ENCODE results near the gene NEMP1.

Gene NEMP1

DNA sequence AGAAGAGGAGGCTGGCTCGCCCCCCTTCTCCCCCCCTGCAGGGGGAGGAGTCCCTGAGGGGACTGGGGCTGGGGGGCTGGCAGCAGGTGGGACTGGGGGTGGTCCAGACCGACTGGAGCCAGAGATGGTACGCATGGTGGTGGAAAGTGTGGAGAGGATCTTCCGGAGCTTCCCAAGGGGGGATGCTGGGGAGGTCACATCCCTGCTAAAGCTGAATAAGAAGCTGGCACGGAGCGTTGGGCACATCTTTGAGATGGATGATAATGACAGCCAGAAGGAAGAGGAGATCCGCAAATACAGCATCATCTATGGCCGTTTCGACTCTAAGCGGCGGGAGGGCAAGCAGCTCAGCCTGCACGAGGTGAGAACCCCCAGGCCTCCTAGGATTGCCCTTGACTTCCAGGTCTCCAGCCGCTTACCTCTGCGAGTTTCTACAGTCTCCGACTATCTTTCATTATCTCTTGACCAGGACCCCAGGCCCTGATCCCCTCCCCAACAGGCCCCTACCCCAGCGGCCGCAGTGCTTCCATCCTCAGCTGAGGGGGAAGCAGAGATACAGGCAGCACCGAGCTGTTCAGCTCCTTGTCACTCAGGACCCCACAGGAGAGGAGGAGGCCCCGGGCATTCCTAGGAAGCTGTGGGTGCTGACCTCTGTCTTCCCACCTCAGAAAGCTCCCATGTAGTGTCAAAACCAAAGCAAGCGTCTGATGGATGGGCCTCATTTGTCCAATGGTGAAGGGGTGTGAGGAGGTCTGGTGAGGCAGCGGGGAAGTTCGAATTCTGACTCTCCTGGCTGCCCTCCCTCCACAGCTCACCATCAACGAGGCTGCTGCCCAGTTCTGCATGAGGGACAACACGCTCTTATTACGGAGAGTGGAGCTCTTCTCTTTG lies 13.3 kb upstream of the NEMP1 start:
- no peak overlapping the region for H3K9ac ChIP-seq
- peaks cover 6% of the 10 kb centered on the region for H3K4me1 ChIP-seq (ENCODE audit: low read depth, poor library complexity, severe bottlenecking)
- no peak overlapping the region for H3K4me3 ChIP-seq (IDR thresholded peaks at IDR 0.05; ENCODE audit: insufficient read depth, low read depth, low read length)
- no peak overlapping the region for H3K27ac ChIP-seq
- H3K4me2 ChIP-seq = no peak overlapping the region
- no peaks in the 10 kb centered on the region for H3K79me2 ChIP-seq (ENCODE audit: insufficient read depth, low read depth)
- no peak for TF ChIP-seq CTCF (conservative IDR thresholded peaks at IDR 0.05; ENCODE audit: low read depth, low read length)
- H3K36me3 ChIP-seq (ENCODE audit: insufficient read depth) = no peaks in the 10 kb centered on the region
- H2AFZ ChIP-seq (ENCODE audit: low read depth) = no peak overlapping the region
- no peaks in the 10 kb centered on the region for H4K20me1 ChIP-seq (ENCODE audit: insufficient read depth)
- no peaks in the 10 kb centered on the region for H3K27me3 ChIP-seq (ENCODE audit: insufficient read depth, low read depth)

- H3K79me2 ChIP-seq (ENCODE audit: insufficient read depth, low read depth) = no peaks in the 10 kb centered on the region
- no peak overlapping the region for H2AFZ ChIP-seq (ENCODE audit: low read depth)
- no peak overlapping the region for H3K4me3 ChIP-seq (IDR thresholded peaks at IDR 0.05; ENCODE audit: insufficient read depth, low read depth, low read length)
- no peaks in the 10 kb centered on the region for H4K20me1 ChIP-seq (ENCODE audit: insufficient read depth)
- no peak for TF ChIP-seq CTCF (conservative IDR thresholded peaks at IDR 0.05; ENCODE audit: low read depth, low read length)
- peaks cover 9% of the 10 kb centered on the region for H3K4me1 ChIP-seq (ENCODE audit: low read depth, poor library complexity, severe bottlenecking)
- no peak overlapping the region for H3K9ac ChIP-seq
- H3K27ac ChIP-seq = no peak overlapping the region
- H3K4me2 ChIP-seq = no peak overlapping the region
- no peaks in the 10 kb centered on the region for H3K36me3 ChIP-seq (ENCODE audit: insufficient read depth)
- no peaks in the 10 kb centered on the region for H3K27me3 ChIP-seq (ENCODE audit: insufficient read depth, low read depth)
These were observed 12.5 kb upstream of the NEMP1 start for GRCh38 chr12:57090924-57091637.

GRCh38 chr12:57090490-57090889 lies 11.9 kb upstream of the NEMP1 start:
- Histone ChIP-seq H4K20me1 (ENCODE audit: insufficient read depth) (no peaks in the 10 kb centered on the region), H3K9ac (no peak overlapping the region), H3K27ac (no peak overlapping the region)

More at GRCh38 chr12:57090490-57090889, 11.9 kb upstream of the NEMP1 start:
- H3K79me2 ChIP-seq (ENCODE audit: insufficient read depth, low read depth) = no peaks in the 10 kb centered on the region
- H3K36me3 ChIP-seq (ENCODE audit: insufficient read depth) = no peaks in the 10 kb centered on the region
- no peaks in the 10 kb centered on the region for H3K27me3 ChIP-seq (ENCODE audit: insufficient read depth, low read depth)
- H3K4me3 ChIP-seq (IDR thresholded peaks at IDR 0.05; ENCODE audit: insufficient read depth, low read depth, low read length) = no peak overlapping the region
- no peak overlapping the region for H2AFZ ChIP-seq (ENCODE audit: low read depth)
- TF ChIP-seq CTCF (conservative IDR thresholded peaks at IDR 0.05; ENCODE audit: low read depth, low read length) = no peak
- no peak overlapping the region for H3K4me2 ChIP-seq
- H3K4me1 ChIP-seq (ENCODE audit: low read depth, poor library complexity, severe bottlenecking) = peaks cover 14% of the 10 kb centered on the region

Data from KMS-11 (cell line).